Dendritic cell treated with granulocyte-macrophage colony-stimulating factor and Interleukin-4, amounts not matched to agents 40 ng/mL and 50 ng/mL, for 4 days (primary cell): ENCODE results near the gene NSD1.

Source experiments
- H3K27ac Mint-ChIP-seq: one replicate; pipeline ENCODE4 v1.8.0; 2022; ENCODE audit warnings: mild to moderate bottlenecking, mixed read lengths
- H3K27me3 Mint-ChIP-seq: one replicate; pipeline ENCODE4 v1.8.0; 2022; ENCODE audit warnings: mild to moderate bottlenecking, mixed read lengths
- H3K36me3 Mint-ChIP-seq: one replicate; pipeline ENCODE4 v1.8.0; 2022; ENCODE audit warnings: low read depth, mixed read lengths
- H3K4me1 Mint-ChIP-seq: one replicate; pipeline ENCODE4 v1.8.0; 2022; ENCODE audit warnings: low read depth, mixed read lengths
- H3K4me3 Mint-ChIP-seq: one replicate; pipeline ENCODE4 v1.8.0; 2022; ENCODE audit warnings: mild to moderate bottlenecking, moderate library complexity, mixed read lengths
- H3K9me3 Mint-ChIP-seq: one replicate; pipeline ENCODE4 v1.8.0; 2022; ENCODE audit warnings: mixed read lengths
- intact Hi-C: fragments of 100-400 bp; cut with micrococcal nuclease; formaldehyde crosslinking; loops from one replicate; pipeline ENCODE4 v1.15.0; 2022

NSD1 gene

DNA sequence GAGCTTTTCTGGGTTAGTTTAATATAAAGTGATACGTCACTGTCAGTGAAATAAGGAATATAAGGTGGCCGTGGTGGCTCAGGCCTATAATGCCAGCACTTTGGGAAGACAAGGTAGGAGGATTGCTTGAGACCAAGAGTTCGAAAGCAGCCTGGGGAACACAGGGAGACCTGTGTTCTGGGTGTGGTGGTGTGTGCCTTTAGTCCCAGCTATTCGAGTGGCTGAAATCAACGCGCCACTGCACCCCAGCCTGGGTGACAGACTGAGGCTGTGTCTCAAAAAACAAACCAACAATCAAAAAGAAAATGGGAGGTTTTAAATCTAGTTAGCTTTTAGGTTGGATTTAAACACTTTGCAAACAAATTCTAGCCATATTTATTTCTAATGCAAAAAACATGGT lies 53.1 kb downstream of the NSD1 start:
- Mint-ChIP-seq H3K4me1 (peaks cover 28% of the 10 kb centered on the region), H3K36me3 (peaks cover 35% of the 10 kb centered on the region), H3K9me3 (no peaks in the 10 kb centered on the region), H3K27ac (no peak overlapping the region), H3K27me3 (no peaks in the 10 kb centered on the region), H3K4me3 (no peak overlapping the region)
- intact Hi-C loops = no loop called here

DNA sequence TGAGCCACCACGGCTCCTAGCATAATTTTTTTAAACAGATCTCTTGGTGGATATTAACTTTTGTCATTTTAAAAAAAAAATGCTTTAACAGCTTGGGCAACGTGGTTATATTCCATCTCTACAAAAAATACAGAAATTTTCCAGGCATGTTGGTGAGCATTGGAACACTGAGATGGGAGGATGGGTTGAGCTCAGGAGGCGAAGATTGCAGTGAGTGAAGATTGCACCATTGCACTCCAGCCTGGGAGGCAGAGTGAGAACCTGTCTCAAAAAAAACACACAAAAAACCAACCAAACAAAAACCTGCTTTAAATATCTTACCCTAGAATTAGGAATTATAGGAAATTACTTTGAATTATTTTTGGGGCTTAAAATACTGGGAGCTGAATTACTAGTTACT lies 55.2 kb downstream of the NSD1 start:
- Mint-ChIP-seq H3K27ac (no peak overlapping the region), H3K4me3 (no peak overlapping the region), H3K4me1 (peaks cover 24% of the 10 kb centered on the region), H3K36me3 (peaks cover 52% of the 10 kb centered on the region), H3K9me3 (no peaks in the 10 kb centered on the region), H3K27me3 (no peaks in the 10 kb centered on the region)
- intact Hi-C loops = no loop called here

DNA sequence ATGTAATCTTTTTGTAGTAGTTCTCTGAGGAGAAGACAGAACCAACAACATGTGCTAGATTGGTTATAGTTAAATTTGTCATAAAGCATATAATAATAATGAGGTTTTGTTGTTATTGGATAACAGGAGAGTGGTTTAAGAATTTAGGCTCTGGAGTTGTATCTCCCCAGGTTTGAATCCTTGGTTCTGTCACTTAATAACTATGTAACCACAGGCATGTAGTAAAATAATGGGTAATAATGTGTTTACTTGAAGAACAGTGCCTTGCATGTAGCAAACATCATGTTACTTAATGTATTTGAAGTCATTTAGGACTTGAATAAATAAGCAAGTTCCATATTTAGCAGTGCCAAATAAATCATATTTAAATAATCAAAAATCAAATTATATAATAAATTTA lies 55.8 kb downstream of the NSD1 start:
- peaks cover 58% of the 10 kb centered on the region for H3K36me3 Mint-ChIP-seq

DNA sequence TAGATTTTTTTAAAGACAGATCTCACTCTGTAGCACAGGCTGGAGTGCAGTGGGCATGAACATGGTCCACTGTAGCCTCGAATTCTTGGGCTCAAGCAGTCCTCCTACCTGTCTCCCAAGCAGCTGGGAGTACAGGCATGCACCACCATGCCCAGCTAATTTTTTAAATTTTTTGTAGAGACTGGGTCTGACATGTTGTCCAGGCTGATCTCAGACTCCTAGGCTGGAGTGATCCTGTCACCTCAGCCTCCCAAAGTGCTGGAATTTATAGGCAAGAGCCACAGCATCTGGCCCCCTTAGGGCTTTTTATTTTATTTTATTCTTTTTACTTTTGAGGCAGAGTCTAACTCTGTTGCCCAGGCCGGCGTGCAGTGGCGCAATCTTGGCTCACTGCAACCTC lies 56.4 kb downstream of the NSD1 start:
- peaks cover 13% of the 10 kb centered on the region for H3K4me1 Mint-ChIP-seq
- H3K27ac Mint-ChIP-seq = no peak overlapping the region
- H3K36me3 Mint-ChIP-seq = peaks cover 64% of the 10 kb centered on the region
- intact Hi-C loops = no loop called here
- no peaks in the 10 kb centered on the region for H3K27me3 Mint-ChIP-seq
- no peak overlapping the region for H3K4me3 Mint-ChIP-seq
- H3K9me3 Mint-ChIP-seq = no peaks in the 10 kb centered on the region

More for the DNA sequence above, 55.8 kb downstream of the NSD1 start:
- no peaks in the 10 kb centered on the region for H3K9me3 Mint-ChIP-seq
- H3K4me1 Mint-ChIP-seq = peaks cover 18% of the 10 kb centered on the region
- H3K4me3 Mint-ChIP-seq = no peak overlapping the region
- no peaks in the 10 kb centered on the region for H3K27me3 Mint-ChIP-seq
- H3K27ac Mint-ChIP-seq = no peak overlapping the region
- intact Hi-C loops = no loop called here

DNA sequence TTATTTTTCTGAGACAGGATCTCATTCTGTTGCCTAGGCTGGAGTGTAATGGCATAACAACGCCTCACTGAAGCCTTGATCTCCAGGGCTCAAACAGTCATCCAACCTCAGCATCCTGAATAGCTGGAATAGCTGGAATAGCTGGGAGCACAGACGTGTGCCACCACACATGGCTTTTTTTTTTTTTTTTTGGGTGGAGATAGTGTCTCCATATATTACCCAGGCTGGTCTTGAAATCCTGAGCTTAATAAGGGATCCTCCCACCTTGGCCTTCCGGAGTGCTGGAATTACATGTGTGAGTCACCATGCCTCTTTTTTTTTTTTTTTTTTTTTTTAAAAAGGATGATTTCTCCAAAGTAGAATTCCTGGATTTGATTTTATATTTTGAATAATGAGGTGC lies 60.7 kb downstream of the NSD1 start:
- Mint-ChIP-seq H3K4me3 (no peak overlapping the region), H3K9me3 (no peaks in the 10 kb centered on the region), H3K36me3 (peaks cover 78% of the 10 kb centered on the region), H3K27ac (no peak overlapping the region), H3K4me1 (peaks cover 5% of the 10 kb centered on the region), H3K27me3 (no peaks in the 10 kb centered on the region)
- intact Hi-C loops = no loop called here

DNA sequence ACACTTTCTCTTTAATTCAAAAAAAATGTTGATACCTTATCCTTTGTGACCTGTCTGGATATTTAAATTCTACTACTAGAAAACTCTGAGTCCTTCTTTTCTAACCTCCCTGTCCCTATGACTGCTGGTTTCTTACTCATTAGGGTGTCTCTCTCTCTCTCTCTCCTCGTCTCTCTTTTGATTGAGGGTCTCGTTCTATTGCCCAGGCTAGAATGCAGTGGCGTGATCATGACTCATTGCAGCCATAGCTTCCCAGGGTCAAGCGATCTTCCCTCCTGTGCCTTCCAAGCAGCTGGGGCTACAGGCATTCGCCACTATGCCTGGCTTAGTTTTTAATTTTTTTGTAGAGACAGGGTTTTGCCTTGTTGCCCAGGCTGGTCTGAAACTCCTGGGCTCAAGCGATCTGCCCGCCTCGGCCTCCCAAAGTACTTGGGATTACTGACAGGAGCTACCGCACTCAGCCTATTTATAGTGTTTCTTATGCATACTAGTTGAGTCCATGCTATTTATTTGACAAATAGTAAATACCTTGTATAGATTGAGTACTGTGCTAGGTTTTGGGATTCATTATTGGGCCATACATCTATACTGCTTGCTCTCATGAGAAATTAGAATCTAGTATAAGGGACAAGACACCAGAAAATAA lies 61.9 kb downstream of the NSD1 start:
- intact Hi-C loops = no loop called here
- Mint-ChIP-seq H3K4me1 (peaks cover 5% of the 10 kb centered on the region), H3K4me3 (no peak overlapping the region), H3K27ac (no peak overlapping the region), H3K36me3 (peaks cover 89% of the 10 kb centered on the region), H3K27me3 (no peaks in the 10 kb centered on the region), H3K9me3 (no peaks in the 10 kb centered on the region)

DNA sequence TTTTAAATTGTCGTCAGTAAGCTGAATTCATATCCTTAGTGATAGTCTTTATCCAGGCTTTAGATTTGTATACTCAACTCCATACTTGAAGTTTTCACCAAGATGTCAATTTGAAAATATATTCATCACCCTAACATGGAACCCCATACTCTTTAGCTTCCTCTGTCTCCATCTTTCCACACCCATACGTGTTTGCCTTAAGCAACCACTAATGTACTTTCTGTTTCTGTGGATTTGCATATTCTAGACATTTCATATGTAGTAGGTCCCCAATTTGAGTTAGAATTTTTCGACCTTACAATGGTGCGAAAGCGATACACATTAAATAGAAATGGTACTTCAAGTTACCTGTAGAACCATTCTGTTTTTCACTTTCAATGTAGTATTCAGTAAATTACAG lies 65.2 kb downstream of the NSD1 start:
- Mint-ChIP-seq H3K9me3 (no peaks in the 10 kb centered on the region), H3K27me3 (no peaks in the 10 kb centered on the region), H3K4me1 (peaks cover 5% of the 10 kb centered on the region), H3K4me3 (no peak overlapping the region), H3K27ac (no peak overlapping the region), H3K36me3 (peaks cover 94% of the 10 kb centered on the region)
- intact Hi-C loops = no loop called here

DNA sequence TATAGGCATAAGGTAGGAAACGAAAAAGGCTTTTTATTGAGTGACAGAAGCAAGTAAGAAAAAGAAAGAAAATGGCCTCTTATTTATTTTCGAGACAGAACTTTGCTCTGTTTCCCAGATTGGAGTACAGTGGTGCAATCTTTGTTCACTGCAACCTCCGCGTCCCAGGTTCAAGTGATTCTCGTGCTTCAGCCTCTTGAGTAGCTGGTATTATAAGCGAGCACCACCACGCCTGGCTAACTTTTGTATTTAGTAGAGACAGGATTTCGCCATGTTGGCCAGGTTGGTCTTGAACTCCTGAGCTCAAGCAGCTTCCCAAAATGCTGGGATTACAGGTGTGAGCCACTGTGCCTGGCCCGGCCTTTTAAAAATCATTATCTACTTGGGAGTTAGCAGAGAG lies 70.7 kb downstream of the NSD1 start:
- Mint-ChIP-seq H3K36me3 (peaks cover 84% of the 10 kb centered on the region), H3K4me3 (no peak overlapping the region), H3K27me3 (no peaks in the 10 kb centered on the region), H3K4me1 (no peaks in the 10 kb centered on the region), H3K9me3 (no peaks in the 10 kb centered on the region), H3K27ac (no peak overlapping the region)
- intact Hi-C loops = no loop called here

DNA sequence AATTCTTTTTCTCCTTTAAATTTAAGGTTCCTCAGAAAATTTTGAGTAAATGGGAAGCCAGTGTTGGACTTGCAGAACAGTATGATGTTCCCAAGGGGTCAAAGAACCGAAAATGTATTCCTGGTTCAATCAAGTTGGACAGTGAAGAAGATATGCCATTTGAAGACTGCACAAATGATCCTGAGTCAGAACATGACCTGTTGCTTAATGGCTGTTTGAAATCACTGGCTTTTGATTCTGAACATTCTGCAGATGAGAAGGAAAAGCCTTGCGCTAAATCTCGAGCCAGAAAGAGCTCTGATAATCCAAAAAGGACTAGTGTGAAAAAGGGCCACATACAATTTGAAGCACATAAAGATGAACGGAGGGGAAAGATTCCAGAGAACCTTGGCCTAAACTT lies 76.0 kb downstream of the NSD1 start:
- Mint-ChIP-seq H3K27ac (no peak overlapping the region), H3K9me3 (no peaks in the 10 kb centered on the region), H3K4me1 (no peaks in the 10 kb centered on the region), H3K4me3 (no peak overlapping the region), H3K27me3 (no peaks in the 10 kb centered on the region), H3K36me3 (peaks cover 88% of the 10 kb centered on the region)
- intact Hi-C loops = no loop called here

DNA sequence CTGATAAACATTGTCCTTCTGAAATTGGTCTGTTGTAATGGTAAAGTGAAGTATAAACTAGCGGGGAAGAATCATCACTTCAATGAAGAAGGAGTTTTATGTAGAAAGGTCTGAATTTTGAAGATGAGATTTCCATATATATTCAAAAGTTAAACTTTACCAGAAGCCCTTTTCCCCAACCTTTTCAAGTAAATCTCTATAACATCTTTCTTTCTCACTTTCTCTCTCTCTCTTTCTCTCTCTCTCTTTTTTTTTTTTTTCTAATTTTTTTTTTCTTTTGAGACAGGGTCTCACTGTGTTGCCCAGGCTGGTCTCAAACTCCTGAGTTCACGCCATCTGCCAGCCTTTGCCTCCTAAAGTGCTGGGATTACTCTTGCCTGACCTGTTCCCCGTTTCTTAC lies 78.7 kb downstream of the NSD1 start:
- Mint-ChIP-seq H3K27me3 (no peaks in the 10 kb centered on the region), H3K27ac (peak overlapping the region; percentile 33), H3K36me3 (peaks cover 93% of the 10 kb centered on the region), H3K9me3 (no peaks in the 10 kb centered on the region), H3K4me3 (no peak overlapping the region), H3K4me1 (no peaks in the 10 kb centered on the region)
- intact Hi-C loops = no loop called here

DNA sequence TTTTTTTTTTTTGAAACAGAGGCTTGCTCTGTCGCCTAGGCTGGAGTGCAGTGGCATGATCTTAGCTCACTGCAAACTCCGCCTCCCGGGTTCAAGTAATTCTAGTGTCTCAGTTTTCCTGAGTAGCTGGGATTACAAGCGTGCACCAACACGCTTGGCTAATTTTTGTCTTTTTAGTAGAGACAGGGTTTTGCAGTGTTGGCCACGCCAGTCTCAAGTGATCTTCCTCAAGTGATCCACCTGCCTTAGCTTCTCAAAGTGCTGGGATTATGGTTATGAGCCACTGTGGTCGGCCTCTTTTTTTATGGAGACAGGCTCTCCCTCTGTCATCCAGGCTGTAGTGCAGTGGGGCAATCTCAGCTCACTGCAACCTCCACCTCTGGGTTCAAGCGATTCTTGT lies 87.0 kb downstream of the NSD1 start:
- Mint-ChIP-seq H3K4me1 (peaks cover 25% of the 10 kb centered on the region), H3K9me3 (no peaks in the 10 kb centered on the region), H3K27ac (no peak overlapping the region), H3K36me3 (peaks cover 71% of the 10 kb centered on the region), H3K4me3 (no peak overlapping the region), H3K27me3 (no peaks in the 10 kb centered on the region)
- intact Hi-C loops = no loop called here

DNA sequence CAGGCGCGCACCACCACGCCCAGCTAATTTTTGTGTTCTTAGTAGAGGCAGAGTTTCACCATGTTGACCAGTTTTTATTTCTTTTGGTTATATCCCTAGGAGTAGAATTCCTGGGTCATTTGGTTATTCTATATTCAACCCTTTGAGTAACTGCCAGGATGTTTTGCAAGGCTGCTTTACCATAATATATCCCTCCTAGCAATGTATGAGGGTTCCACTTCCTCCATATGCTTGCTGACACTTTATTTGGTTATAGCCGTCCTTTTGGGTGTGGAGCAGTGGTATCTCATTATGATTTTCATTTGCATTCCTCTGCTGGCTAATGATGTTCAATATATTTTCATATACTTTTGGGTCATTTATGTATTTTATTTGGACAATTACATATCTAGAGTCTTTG lies 88.7 kb downstream of the NSD1 start:
- H3K4me3 Mint-ChIP-seq = no peak overlapping the region
- H3K27me3 Mint-ChIP-seq = no peaks in the 10 kb centered on the region
- peaks cover 65% of the 10 kb centered on the region for H3K36me3 Mint-ChIP-seq
- intact Hi-C loops = no loop called here
- no peak overlapping the region for H3K27ac Mint-ChIP-seq
- H3K4me1 Mint-ChIP-seq = peaks cover 25% of the 10 kb centered on the region
- H3K9me3 Mint-ChIP-seq = no peaks in the 10 kb centered on the region

DNA sequence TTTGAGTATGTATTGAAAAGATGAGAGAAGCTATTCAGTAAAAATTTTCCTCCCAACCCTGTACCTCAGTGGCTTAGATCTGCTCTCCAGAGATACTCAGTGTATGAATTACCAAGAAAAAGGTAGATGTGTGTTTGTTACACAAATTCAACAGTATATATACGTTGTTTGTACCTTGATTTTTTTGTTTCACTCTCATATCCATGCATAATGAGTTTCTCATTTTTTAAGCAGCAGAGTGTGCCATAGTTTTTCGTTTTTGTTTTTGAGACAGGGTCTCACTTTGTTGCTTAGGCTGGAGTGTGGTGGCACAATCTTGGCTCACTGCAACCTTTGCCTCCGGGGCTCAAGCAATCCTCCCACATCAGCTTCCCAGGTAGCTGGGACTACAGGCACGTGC lies 92.2 kb downstream of the NSD1 start:
- H3K9me3 Mint-ChIP-seq = no peaks in the 10 kb centered on the region
- H3K4me1 Mint-ChIP-seq = peaks cover 16% of the 10 kb centered on the region
- intact Hi-C loops = no loop called here
- H3K36me3 Mint-ChIP-seq = peaks cover 60% of the 10 kb centered on the region
- no peaks in the 10 kb centered on the region for H3K27me3 Mint-ChIP-seq
- no peak overlapping the region for H3K4me3 Mint-ChIP-seq
- no peak overlapping the region for H3K27ac Mint-ChIP-seq

DNA sequence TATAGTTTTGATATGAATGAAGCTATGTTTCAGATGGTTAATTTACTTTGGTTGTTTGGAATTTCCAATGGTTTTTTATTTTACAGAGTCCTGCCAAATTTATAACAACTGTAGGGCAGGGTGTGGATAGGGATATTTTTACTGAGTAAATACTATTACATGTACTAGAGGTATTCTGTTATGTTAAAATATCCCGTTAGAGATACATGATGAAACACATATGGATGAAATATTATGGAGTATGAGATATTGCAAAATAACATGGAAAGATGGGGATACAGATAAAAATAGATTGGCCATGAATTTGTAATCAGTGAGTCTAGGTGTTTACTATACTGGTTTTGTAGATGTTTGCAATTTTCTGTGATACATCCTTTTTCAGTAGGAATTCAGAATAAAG lies 93.3 kb downstream of the NSD1 start:
- Mint-ChIP-seq H3K27ac (no peak overlapping the region), H3K4me3 (no peak overlapping the region)

DNA sequence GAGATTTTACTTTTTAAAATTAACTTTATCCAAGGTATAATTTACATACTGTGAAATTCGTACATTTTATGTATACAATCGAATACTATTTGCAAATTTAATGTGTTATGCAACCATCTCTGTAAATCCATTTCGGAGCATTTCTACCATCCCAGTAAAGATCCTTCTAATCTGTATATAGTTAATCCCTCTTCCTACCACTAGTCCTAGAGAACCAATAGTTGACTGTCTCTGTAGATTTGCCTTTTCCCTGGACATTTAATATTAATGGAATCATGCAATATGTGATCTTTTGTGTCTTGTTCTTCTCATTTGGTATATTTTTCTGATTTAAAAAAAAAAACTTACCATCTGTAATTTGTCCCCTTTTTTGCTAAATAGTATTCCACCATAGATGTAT lies 95.2 kb downstream of the NSD1 start:
- intact Hi-C loops = no loop called here
- Mint-ChIP-seq H3K36me3 (peaks cover 62% of the 10 kb centered on the region), H3K4me3 (no peak overlapping the region), H3K27me3 (no peaks in the 10 kb centered on the region), H3K4me1 (peaks cover 7% of the 10 kb centered on the region), H3K27ac (no peak overlapping the region), H3K9me3 (no peaks in the 10 kb centered on the region)

More for the DNA sequence above, 93.3 kb downstream of the NSD1 start:
- H3K9me3 Mint-ChIP-seq = no peaks in the 10 kb centered on the region
- intact Hi-C loops = no loop called here
- H3K4me1 Mint-ChIP-seq = peaks cover 8% of the 10 kb centered on the region
- H3K36me3 Mint-ChIP-seq = peaks cover 60% of the 10 kb centered on the region
- no peaks in the 10 kb centered on the region for H3K27me3 Mint-ChIP-seq
